NCI-H1436 (cell line): ENCODE data around the gene UGT1A8.
"Not testable (repeated sequence)": the region's sequence is repeated elsewhere in the genome, so short reads cannot be mapped to it uniquely, and the experiment has no call there.

ENCODE experiments used
- DNase-seq: peaks from one replicate; lab custom pipeline; 2025; lab: John Stamatoyannopoulos, UW

The UGT1A8 gene

GRCh38 chr2:233639860-233640259, 22.4 kb downstream of the UGT1A8 start:
- no peak for DNase-seq

GRCh38 chr2:233643128-233643527, 25.7 kb downstream of the UGT1A8 start:
- no peak for DNase-seq

GRCh38 chr2:233646033-233646432, 28.6 kb downstream of the UGT1A8 start:
- DNase-seq, result not testable (repeated sequence)

- no peak for DNase-seq
Measured at GRCh38 chr2:233650981-233651380, 33.5 kb downstream of the UGT1A8 start.

GRCh38 chr2:233651430-233651829, 34.0 kb downstream of the UGT1A8 start:
- no peak for DNase-seq

GRCh38 chr2:233654501-233654900, 37.1 kb downstream of the UGT1A8 start:
- no peak for DNase-seq

GRCh38 chr2:233655043-233655442, 37.6 kb downstream of the UGT1A8 start:
- no peak for DNase-seq

- not testable (repeated sequence) for DNase-seq
Measured at GRCh38 chr2:233655943-233656342, 38.5 kb downstream of the UGT1A8 start.

- DNase-seq, result no peak
Measured at GRCh38 chr2:233656443-233656842, 39.0 kb downstream of the UGT1A8 start.

GRCh38 chr2:233658610-233659009, 41.2 kb downstream of the UGT1A8 start:
- DNase-seq, result no peak

GRCh38 chr2:233663911-233664310, 46.5 kb downstream of the UGT1A8 start:
- DNase-seq, result no peak

- no peak for DNase-seq
Measured at GRCh38 chr2:233668605-233669260, 51.3 kb downstream of the UGT1A8 start.

GRCh38 chr2:233671290-233672161, 54.1 kb downstream of the UGT1A8 start, which contains the start of gene UGT1A9:
Gene UGT1A9 (plus strand): TSS chr2:233671898. CDS start chr2:233671935, 37 bp downstream.
- DNase-seq, result no peak

GRCh38 chr2:233672886-233673285, 55.5 kb downstream of the UGT1A8 start:
- DNase-seq, result no peak

GRCh38 chr2:233673896-233674295, 56.5 kb downstream of the UGT1A8 start:
- DNase-seq, result no peak

- no peak for DNase-seq
Measured at GRCh38 chr2:233674314-233674713, 56.9 kb downstream of the UGT1A8 start.

- DNase-seq, result no peak
Measured at GRCh38 chr2:233674995-233675394, 57.6 kb downstream of the UGT1A8 start.

GRCh38 chr2:233676046-233676445, 58.6 kb downstream of the UGT1A8 start:
- no peak for DNase-seq

GRCh38 chr2:233679196-233679595, 61.8 kb downstream of the UGT1A8 start:
- DNase-seq, result no peak

- no peak for DNase-seq
Measured at GRCh38 chr2:233680361-233681045, 63.1 kb downstream of the UGT1A8 start.

- DNase-seq, result no peak
Measured at GRCh38 chr2:233681521-233682099, 64.2 kb downstream of the UGT1A8 start, which contains the start of gene UGT1A7. Gene UGT1A7 (plus strand): TSS chr2:233681901. CDS start chr2:233681938, 37 bp downstream.

- no peak for DNase-seq
Measured at GRCh38 chr2:233684640-233685039, 67.2 kb downstream of the UGT1A8 start.
